ENCODE measurements around the gene SIN3B. TPM values are rescaled to one million over a fixed set of nuclear protein-coding genes. Genes with fewer than 3 reads are reported as not detected.
A peak's percentile ranks its signal among the peaks of the same experiment; 100 is the strongest.

The SIN3B gene
- total and polyA plus RNA-seq, 9 of the 15 experiments (the other 6 are each of a cell fraction or from before 2014, with no cell fraction given), result 0.51 to 34.2 (median 14.3) TPM

- TF ChIP-seq, protein P1, sequence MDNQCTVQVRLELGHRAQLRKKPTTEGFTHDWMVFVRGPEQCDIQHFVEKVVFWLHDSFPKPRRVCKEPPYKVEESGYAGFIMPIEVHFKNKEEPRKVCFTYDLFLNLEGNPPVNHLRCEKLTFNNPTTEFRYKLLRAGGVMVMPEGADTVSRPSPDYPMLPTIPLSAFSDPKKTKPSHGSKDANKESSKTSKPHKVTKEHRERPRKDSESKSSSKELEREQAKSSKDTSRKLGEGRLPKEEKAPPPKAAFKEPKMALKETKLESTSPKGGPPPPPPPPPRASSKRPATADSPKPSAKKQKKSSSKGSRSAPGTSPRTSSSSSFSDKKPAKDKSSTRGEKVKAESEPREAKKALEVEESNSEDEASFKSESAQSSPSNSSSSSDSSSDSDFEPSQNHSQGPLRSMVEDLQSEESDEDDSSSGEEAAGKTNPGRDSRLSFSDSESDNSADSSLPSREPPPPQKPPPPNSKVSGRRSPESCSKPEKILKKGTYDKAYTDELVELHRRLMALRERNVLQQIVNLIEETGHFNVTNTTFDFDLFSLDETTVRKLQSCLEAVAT (IDR thresholded peaks at IDR 0.05), result peak in 1 of 2 experiments; percentile 89; a peak in 2 of 4 replicates
- peak; percentile 71 for TF ChIP-seq HNRNPL (IDR thresholded peaks at IDR 0.05; ENCODE audit: low read depth, low read length)
- peak; percentile 39; the same call in 1 of the 2 replicates for TF ChIP-seq ZBTB2 (IDR thresholded peaks at IDR 0.05)
- TF ChIP-seq HDAC1 (IDR thresholded peaks at IDR 0.05), result peak in 1 of 2 experiments; percentile 79; a peak in 1 of 4 replicates
- no peak for TF ChIP-seq ZNF354B (CRISPR knock-in tag; IDR thresholded peaks at IDR 0.05)
- peak; percentile 18; the same call in 1 of the 2 replicates for TF ChIP-seq MITF (IDR thresholded peaks at IDR 0.05)
- TF ChIP-seq POLR2A (conservative IDR thresholded peaks at IDR 0.05), result peak; percentile 77
- peak; percentile 86 for TF ChIP-seq ZBTB17 (CRISPR knock-in tag; IDR thresholded peaks at IDR 0.05)
- TF ChIP-seq CBX1 (IDR thresholded peaks at IDR 0.05; ENCODE audit: low read depth), result peak; percentile 38; the same call in 1 of the 2 replicates
- TF ChIP-seq NR4A1 (CRISPR knock-in tag; IDR thresholded peaks at IDR 0.05), result peak; percentile 6; the same call in 1 of the 2 replicates
- no peak for TF ChIP-seq NR4A1 (tag; IDR thresholded peaks at IDR 0.05)
- TF ChIP-seq, protein P2, sequence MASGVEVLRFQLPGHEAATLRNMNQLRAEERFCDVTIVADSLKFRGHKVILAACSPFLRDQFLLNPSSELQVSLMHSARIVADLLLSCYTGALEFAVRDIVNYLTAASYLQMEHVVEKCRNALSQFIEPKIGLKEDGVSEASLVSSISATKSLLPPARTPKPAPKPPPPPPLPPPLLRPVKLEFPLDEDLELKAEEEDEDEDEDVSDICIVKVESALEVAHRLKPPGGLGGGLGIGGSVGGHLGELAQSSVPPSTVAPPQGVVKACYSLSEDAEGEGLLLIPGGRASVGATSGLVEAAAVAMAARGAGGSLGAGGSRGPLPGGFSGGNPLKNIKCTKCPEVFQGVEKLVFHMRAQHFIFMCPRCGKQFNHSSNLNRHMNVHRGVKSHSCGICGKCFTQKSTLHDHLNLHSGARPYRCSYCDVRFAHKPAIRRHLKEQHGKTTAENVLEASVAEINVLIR (CRISPR knock-in tag; IDR thresholded peaks at IDR 0.05), result peak; percentile 40; the same call in 1 of the 2 replicates
- no peak for TF ChIP-seq KAT2B (IDR thresholded peaks at IDR 0.05; ENCODE audit: low read depth, low read length)
- TF ChIP-seq RFX7 (CRISPR knock-in tag; IDR thresholded peaks at IDR 0.05), result 0 out of 2 replicates have a peak, but pooled peaks have one; percentile 9
- TF ChIP-seq ZNF609 (CRISPR knock-in tag; IDR thresholded peaks at IDR 0.05; ENCODE audit: borderline replicate concordance), result no peak
- TF ChIP-seq RB1 (IDR thresholded peaks at IDR 0.05; ENCODE audit: low read depth), result peak; percentile 77
- TF ChIP-seq ETV1 (tag; conservative IDR thresholded peaks at IDR 0.05; ENCODE audit: low read depth), result no peak
Measured at GRCh38 chr19:16897029-16897855, 68.0 kb downstream of the SIN3B start (continued).
